GM06990 (cell line): ENCODE results near the gene ZNF540.

Experiments
- DNase-seq: peaks from one replicate; pipeline ENCODE4 v3.0.0-alpha.2; 2011; ENCODE audit not compliant: insufficient read length; ENCODE audit errors: extremely low read depth
- H3K27me3 ChIP-seq: replicated peaks from 2 replicates; pipeline ENCODE4 v1.6.0; 2011; ENCODE audit warnings: low read length; ENCODE audit not compliant: control insufficient read depth, insufficient read depth
- H3K36me3 ChIP-seq: 2 replicates; pipeline ENCODE4 v1.5.1; 2011; ENCODE audit warnings: low read length; ENCODE audit not compliant: control insufficient read depth, insufficient read depth
- H3K4me3 ChIP-seq: replicated peaks from 2 replicates; pipeline ENCODE4 v1.5.1; 2011; ENCODE audit warnings: low read depth, mild to moderate bottlenecking, control low read depth, low read length
- TF ChIP-seq, protein P1 (sequence below): IDR thresholded peaks from 2 replicates; pipeline ENCODE4 v1.5.1; 2011; ENCODE audit warnings: low read length, control low read depth, mild to moderate bottlenecking, inconsistent platforms; ENCODE audit not compliant: insufficient read depth, poor library complexity, severe bottlenecking

The ZNF540 gene

DNA sequence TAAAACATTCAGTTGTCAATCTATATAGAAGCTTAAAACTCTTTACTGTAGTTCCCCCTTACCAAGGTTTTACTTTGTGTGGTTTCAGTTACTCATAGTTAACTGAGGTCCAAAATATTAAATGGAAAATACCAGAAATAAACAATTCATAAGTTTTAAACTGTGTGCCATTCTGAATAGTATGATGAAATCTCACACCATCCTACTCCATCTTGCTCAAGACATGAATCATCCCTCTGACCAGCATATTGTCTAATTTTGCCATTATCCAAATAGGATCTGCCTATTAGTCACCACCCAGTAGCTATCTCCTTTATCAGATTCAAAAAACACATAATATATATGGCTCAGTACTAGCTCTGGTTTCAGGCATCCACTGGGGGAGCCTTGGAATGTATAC is 22.5 kb upstream of the ZNF540 start:
- H3K27me3 ChIP-seq: no peaks in the 10 kb centered on the region
- H3K4me3 ChIP-seq: no peak overlapping the region
- TF ChIP-seq, protein P1, sequence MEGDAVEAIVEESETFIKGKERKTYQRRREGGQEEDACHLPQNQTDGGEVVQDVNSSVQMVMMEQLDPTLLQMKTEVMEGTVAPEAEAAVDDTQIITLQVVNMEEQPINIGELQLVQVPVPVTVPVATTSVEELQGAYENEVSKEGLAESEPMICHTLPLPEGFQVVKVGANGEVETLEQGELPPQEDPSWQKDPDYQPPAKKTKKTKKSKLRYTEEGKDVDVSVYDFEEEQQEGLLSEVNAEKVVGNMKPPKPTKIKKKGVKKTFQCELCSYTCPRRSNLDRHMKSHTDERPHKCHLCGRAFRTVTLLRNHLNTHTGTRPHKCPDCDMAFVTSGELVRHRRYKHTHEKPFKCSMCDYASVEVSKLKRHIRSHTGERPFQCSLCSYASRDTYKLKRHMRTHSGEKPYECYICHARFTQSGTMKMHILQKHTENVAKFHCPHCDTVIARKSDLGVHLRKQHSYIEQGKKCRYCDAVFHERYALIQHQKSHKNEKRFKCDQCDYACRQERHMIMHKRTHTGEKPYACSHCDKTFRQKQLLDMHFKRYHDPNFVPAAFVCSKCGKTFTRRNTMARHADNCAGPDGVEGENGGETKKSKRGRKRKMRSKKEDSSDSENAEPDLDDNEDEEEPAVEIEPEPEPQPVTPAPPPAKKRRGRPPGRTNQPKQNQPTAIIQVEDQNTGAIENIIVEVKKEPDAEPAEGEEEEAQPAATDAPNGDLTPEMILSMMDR: no peak
- H3K36me3 ChIP-seq: no peaks in the 10 kb centered on the region
- DNase-seq: no peak

DNA sequence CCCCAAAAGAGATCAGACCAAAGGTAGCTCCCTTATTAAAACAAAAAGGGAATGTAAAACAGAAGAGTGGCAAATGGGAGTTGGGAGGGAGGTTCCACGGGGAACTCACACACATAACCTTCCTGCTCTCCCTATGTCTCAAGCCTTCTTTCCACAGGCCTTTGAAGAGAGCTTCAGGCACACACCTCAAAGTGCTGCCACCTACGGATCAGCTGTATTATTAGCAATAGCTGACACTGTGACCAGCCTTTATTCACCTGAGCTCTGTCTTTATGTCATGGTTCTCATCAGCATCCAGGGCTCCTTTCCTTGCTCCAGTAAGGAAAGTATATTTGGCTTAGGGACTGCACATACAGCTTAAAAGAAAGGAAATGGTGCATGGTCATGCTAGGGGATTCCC is 11.3 kb upstream of the ZNF540 start:
- peaks cover 5% of the 10 kb centered on the region for H3K36me3 ChIP-seq
- no peak for DNase-seq

DNA sequence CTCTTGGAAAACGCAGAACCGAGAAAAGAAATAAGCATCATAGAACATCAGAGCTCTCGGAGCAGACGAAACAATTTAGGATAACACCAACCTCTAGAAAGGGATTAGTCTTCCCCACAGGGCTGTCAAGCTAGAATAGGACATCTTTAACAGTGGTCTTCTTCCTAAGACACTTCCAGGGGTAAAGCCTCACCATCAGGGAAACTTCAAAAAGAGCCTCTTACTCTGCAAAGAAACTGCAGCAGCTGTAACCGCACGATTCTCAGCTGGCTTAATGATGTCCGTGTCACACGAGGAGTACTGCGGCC is 726 bp upstream of the ZNF540 start:
- DNase-seq: no peak
- H3K36me3 ChIP-seq: no peaks in the 10 kb centered on the region
- peak overlapping the region; percentile 88 for H3K4me3 ChIP-seq

More for the DNA sequence above, 11.3 kb upstream of the ZNF540 start:
- Histone ChIP-seq H3K27me3 (no peaks in the 10 kb centered on the region), H3K4me3 (no peak overlapping the region)
- TF ChIP-seq, protein P1: no peak

DNA sequence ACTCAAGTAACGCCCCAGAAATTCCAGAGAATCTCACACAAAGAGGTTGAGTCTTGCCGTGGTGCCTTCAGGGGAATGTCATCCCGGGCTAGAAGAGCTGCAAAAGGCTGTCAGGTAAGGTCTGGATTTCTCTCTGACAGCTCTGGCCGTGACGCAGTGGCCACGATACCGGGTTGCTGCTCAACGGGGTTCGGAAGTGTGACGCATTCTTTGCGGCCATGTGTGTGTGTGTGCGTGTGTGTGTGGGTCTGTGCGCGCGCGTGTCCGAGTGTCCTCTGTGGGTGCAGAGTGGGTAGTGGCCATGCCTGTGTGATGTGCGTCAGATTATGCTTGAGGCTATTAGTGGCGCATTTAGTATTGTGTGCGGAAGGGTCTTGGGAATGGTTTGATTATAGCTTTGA is 306 bp downstream of the ZNF540 start:
- peak overlapping the region; percentile 88 for H3K4me3 ChIP-seq
- H3K36me3 ChIP-seq: no peaks in the 10 kb centered on the region
- H3K27me3 ChIP-seq: no peaks in the 10 kb centered on the region
- DNase-seq: no peak
- TF ChIP-seq, protein P1: no peak

More for the DNA sequence above, 726 bp upstream of the ZNF540 start:
- TF ChIP-seq, protein P1: no peak
- no peaks in the 10 kb centered on the region for H3K27me3 ChIP-seq

DNA sequence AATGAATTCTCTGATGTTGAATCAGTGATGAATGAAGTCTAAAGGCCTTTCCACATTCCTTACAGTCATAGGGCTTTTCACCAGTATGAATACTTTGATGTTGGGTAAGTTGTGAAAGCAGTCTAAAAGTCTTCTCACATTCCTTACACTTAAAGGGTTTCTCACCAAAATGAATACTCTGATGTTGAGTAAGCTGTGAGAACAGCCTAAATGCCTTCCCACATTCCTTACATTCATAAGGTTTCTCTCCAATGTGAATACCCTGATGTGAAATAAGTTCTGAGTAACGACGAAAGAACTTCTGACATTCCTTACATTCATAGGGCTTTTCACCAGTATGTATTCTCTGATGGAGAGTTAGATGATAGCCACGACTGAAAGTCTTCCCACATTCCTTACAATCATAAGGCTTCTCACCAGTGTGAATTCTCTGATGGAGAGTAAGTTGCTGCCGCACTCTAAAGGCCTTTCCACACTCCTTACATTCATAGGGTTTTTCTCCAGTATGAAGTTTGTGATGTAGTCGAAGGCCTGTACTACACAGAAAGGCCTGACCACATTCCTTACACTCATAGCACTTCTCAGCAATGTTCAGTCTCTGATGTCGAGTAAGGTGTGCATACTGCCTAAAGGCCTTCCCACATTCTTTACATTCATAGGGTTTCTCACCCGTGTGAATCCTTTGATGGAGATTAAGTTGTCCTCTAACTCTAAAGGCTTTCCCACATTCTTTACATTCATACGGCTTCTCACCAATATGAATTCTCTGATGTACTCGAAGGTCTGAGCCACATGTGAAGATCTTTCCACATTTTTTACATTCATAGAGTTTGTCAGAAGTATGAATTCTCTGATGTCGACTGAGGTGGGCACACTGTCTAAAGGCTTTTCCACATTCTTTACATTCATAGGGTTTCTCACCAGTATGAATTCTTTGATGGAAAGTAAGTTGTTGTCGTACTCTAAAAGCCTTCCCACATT is 40.7 kb downstream of the ZNF540 start:
- Histone ChIP-seq H3K27me3 (no peaks in the 10 kb centered on the region), H3K36me3 (no peaks in the 10 kb centered on the region), H3K4me3 (no peak overlapping the region)
- no peak for DNase-seq
- TF ChIP-seq, protein P1: no peak

DNA sequence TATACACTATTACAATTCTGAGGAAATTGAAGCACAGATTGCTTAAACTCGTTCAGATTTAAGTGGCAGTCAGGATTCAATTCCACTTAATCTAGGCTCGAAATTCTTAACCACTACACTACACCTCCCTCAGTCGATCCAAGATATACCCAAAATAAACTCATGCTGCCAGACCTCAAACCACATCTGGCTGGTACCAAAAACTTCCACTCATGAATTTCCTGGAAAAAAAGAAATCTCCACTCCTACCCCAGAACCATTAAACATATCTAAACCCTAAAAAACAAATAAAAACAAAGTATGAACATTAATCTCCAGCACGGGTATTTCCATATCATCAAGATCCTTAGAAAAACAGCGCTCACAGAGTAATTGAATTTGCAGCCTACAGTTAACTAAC is 59.4 kb downstream of the ZNF540 start:
- Histone ChIP-seq H3K36me3 (no peaks in the 10 kb centered on the region), H3K27me3 (no peaks in the 10 kb centered on the region), H3K4me3 (peak overlapping the region; percentile 80)
- TF ChIP-seq, protein P1: no peak
- DNase-seq: no peak
